ENCODE measurements around the gene TXK. TPM values are rescaled to one million over a fixed set of nuclear protein-coding genes. Genes with fewer than 3 reads are reported as not detected.

Gene TXK
- total and polyA plus RNA-seq, 10 of the 15 experiments (the other 5 are each of a cell fraction or from before 2014, with no cell fraction given): 0.44 to 2.9 (median 1.4) TPM

GRCh38 chr4:48064349-48064748 lies 69.7 kb downstream of the TXK start:
- H3K79me2 ChIP-seq (ENCODE audit: control insufficient read depth, insufficient read depth, low read length): no peaks in the 10 kb centered on the region
- H3K4me2 ChIP-seq (ENCODE audit: control insufficient read depth, insufficient read depth): no peak overlapping the region; the same call in 1 of the 2 replicates
- ChIA-PET RAD21 (ENCODE audit: unreplicated experiment) (interaction anchor here (1.5 to 3.4 kb wide), 3 partner anchors 16 to 61 kb away, joined by 3 to 14 read pairs (median 7); no protein-coding TSS in a partner anchor), CTCF (interaction anchor here (1.6 kb wide), 1 partner anchor 32 kb away, joined by 5 read pairs; no protein-coding TSS in a partner anchor), POLR2A (no interaction called here), SMC1A (ENCODE audit: uncharacterized antibody, unreplicated experiment) (interaction anchor here (0.6 to 2.6 kb wide), 4 partner anchors 15 to 53 kb away, joined by 3 to 10 read pairs (median 6); no protein-coding TSS in a partner anchor)
- no peak overlapping the region; the same call in 1 of the 2 replicates for H2AFZ ChIP-seq (ENCODE audit: control insufficient read depth, low read depth, low read length)
- intact Hi-C loops (cut with micrococcal nuclease; ENCODE audit: unreplicated experiment): loop anchor here (1.0 kb wide), 1 partner anchor 17 kb away; no protein-coding TSS in a partner anchor
- 35% methylated on average over 3 of the region's 3 CpGs for WGBS (ENCODE audit: insufficient coverage, insufficient replicate concordance, low lambda C conversion rate, missing lambda C conversion rate)
- no peaks in the 10 kb centered on the region for H4K20me1 ChIP-seq (ENCODE audit: control insufficient read depth, insufficient read depth)
- H3K27me3 ChIP-seq (replicated peaks in 1 of 2; ENCODE audit: control insufficient read depth in 2 of 2, insufficient read depth in 2 of 2, low read length in 1 of 2): no peaks in the 10 kb centered on the region
- H3K27ac ChIP-seq (ENCODE audit: control insufficient read depth, insufficient read depth): peak overlapping the region; percentile 42; the same call in 1 of the 2 replicates
- peak; percentile 77 for FAIRE-seq
- ATAC-seq: peak; percentile 66
- H3K9ac ChIP-seq (ENCODE audit: control insufficient read depth, insufficient read depth, low read length): no peak overlapping the region
- BruUV-seq (replicated peaks): TSS peak; percentile 49
- in situ Hi-C loops (cut with MboI): no loop called here
- DNase-seq (ENCODE audit: low read depth, low spot score): no peak
- peaks cover 4% of the 10 kb centered on the region; the same call in 2 of the 3 replicates for H3K9me3 ChIP-seq (replicated peaks; ENCODE audit: control insufficient read depth, insufficient read depth, low read length)
- no peak overlapping the region for H3K4me3 ChIP-seq
- peaks cover 26% of the 10 kb centered on the region for H3K4me1 ChIP-seq (ENCODE audit: control insufficient read depth, insufficient read depth, low read length)
- H3K36me3 ChIP-seq (ENCODE audit: control insufficient read depth in 2 of 2, insufficient read depth in 2 of 2, low read length in 1 of 2): no peaks in the 10 kb centered on the region
- no peak for TF ChIP-seq ASH2L (IDR thresholded peaks at IDR 0.05; ENCODE audit: borderline replicate concordance, low read depth)
- peak; percentile 68; the same call in 1 of the 2 replicates for TF ChIP-seq BCL11A (IDR thresholded peaks at IDR 0.05; ENCODE audit: low read depth, low read length)
- 0 out of 3 replicates have a peak, but pooled peaks have one; percentile 50 for TF ChIP-seq POU2F2 (IDR thresholded peaks at IDR 0.05; ENCODE audit: borderline replicate concordance, low read depth, low read length)
- peak; percentile 89 for TF ChIP-seq NFIC (IDR thresholded peaks at IDR 0.05; ENCODE audit: low read depth, low read length)
- TF ChIP-seq YY1 (IDR thresholded peaks at IDR 0.05; ENCODE audit: low read depth, low read length): peak; percentile 43
- no peak for TF ChIP-seq ATF3 (IDR thresholded peaks at IDR 0.05; ENCODE audit: borderline replicate concordance, extremely low read depth, low read depth, low read length)
- peak; percentile 69; the same call in 1 of the 2 replicates for TF ChIP-seq ATF2 (IDR thresholded peaks at IDR 0.05; ENCODE audit: low read length)
- no peak for TF ChIP-seq ZNF384 (IDR thresholded peaks at IDR 0.05; ENCODE audit: borderline replicate concordance, low read depth, low read length)
- TF ChIP-seq RELA (IDR thresholded peaks at IDR 0.05; ENCODE audit: borderline replicate concordance, partially characterized antibody): no peak
- TF ChIP-seq CBFB (IDR thresholded peaks at IDR 0.05; ENCODE audit: low read depth): peak; percentile 94
- peak; percentile 72; the same call in 1 of the 2 replicates for TF ChIP-seq CREM (IDR thresholded peaks at IDR 0.05; ENCODE audit: low read depth)
- TF ChIP-seq SIX5 (IDR thresholded peaks at IDR 0.05; ENCODE audit: low read depth, low read length, severe bottlenecking): no peak
- TF ChIP-seq IRF4 (IDR thresholded peaks at IDR 0.05; ENCODE audit: low read depth, low read length): no peak; the same call in 1 of the 2 replicates
- TF ChIP-seq, protein P1, sequence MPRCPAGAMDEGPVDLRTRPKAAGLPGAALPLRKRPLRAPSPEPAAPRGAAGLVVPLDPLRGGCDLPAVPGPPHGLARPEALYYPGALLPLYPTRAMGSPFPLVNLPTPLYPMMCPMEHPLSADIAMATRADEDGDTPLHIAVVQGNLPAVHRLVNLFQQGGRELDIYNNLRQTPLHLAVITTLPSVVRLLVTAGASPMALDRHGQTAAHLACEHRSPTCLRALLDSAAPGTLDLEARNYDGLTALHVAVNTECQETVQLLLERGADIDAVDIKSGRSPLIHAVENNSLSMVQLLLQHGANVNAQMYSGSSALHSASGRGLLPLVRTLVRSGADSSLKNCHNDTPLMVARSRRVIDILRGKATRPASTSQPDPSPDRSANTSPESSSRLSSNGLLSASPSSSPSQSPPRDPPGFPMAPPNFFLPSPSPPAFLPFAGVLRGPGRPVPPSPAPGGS (IDR thresholded peaks at IDR 0.05; ENCODE audit: borderline replicate concordance, insufficient read depth, low read depth, low read length, poor library complexity, severe bottlenecking): peak; percentile 31
- TF ChIP-seq CBX5 (IDR thresholded peaks at IDR 0.05; ENCODE audit: low read depth): peak; percentile 45; the same call in 1 of the 2 replicates
- peak; percentile 98 for TF ChIP-seq RUNX3 (IDR thresholded peaks at IDR 0.05; ENCODE audit: low read length)
- TF ChIP-seq ZBTB33 (IDR thresholded peaks at IDR 0.05): no peak
- peak; percentile 16 to 25; a peak in 2 of 4 replicates for TF ChIP-seq BHLHE40 (IDR thresholded peaks at IDR 0.05; ENCODE audit: borderline replicate concordance in 1 of 2, low read depth in 2 of 2, low read length in 1 of 2)
- TF ChIP-seq PML (IDR thresholded peaks at IDR 0.05; ENCODE audit: low read length): no peak
- no peak for TF ChIP-seq SMAD5 (IDR thresholded peaks at IDR 0.05; ENCODE audit: low read depth)
- TF ChIP-seq ZBED1 (IDR thresholded peaks at IDR 0.05; ENCODE audit: borderline replicate concordance): 0 out of 2 replicates have a peak, but pooled peaks have one; percentile 24

Measured in GM12878 (cell line).